Activated CD4-positive, alpha-beta T cell treated with anti-CD3 and anti-CD28 coated beads, Interleukin-2, Interleukin-6, amounts not matched to agents 100 ng/mL and 50 ng/mL, durations not matched to agents 16 hours and 8 hours (primary cell): ENCODE data around the gene RSPH3.
"Not testable (repeated sequence)": the region's sequence is repeated elsewhere in the genome, so short reads cannot be mapped to it uniquely, and the experiment has no call there.

ENCODE experiments used
- DNase-seq: peaks from one replicate; pipeline ENCODE4 v3.0.0-alpha.2; 2020

RSPH3 gene

GRCh38 chr6:159023893-159024292 lies 23.9 kb upstream of the RSPH3 start:
- DNase-seq = peak; percentile 51

DNA sequence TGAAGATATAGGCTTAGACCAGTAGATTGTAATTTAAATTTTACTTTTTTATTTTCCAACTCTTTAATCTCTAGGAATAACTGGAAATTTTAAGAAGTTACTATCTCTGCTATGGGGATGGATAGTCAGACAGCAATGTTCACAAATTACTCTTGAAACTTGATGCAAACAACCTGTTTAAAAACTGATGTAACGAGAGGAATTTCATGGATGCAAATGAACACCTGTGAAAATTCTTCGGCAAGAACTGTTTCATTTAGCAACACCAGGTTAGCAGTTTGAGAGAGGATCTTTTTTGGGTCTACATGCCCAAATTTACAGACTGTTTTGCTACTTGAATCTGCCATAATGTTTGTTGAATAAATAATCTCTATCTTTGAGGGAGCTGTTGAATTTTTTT lies 20.0 kb upstream of the RSPH3 start:
- DNase-seq = no peak

DNA sequence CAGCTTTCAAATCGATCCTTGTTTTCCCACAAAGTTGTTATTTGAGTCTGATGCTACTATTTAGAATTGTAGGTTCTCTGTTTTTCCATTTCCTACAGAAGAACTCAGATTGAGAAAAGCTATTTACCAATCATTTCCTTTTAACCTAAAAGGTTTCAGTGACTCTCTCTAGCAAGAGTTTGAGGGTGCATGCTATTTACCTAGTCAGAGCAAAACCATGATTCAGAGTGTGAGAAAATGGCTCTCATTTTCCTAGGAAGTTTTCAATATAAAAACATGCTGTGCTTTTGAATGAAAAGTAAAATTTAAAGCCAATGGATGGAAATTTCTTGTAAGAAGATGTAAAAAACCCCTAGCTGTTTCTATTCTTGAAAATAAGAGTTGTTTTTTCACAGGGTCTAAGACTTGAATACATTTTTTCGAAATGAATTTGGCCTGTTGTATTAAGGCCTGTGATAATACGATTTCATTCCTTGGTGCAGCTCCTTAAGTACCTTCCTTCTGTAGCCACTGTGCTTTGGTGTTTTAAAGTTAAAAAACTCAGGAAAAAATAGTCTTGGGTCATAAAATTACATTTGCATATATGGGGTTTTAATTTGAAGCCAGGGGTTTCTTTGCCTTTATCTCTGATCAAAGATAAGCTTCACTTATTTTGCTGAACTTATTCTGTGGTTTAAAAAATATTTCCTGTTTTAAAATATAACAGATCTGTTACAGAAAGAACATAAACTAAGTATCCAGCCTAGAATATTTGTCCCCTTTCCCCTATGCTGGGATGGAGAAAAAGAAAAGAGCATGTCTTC lies 18.0 kb upstream of the RSPH3 start:
- DNase-seq = peak; percentile 78

DNA sequence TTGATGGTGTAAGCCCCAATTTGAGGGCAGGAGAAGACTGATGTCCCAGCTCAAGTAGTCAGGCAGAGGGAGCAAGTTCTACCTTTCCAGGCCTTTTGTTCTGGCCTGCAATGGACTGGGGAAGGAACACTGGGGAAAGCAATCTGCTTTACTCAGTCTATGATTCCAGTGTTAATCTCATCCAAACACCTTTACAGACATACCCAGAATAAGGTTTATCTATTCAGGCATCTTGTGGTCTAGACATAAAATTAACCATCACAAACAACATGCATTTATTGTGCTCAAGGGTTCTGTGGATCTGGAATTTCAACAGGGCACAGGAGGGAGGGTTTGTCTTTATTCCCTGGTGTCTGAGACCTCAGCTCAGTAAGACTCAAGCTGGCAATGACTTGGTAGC lies 14.4 kb upstream of the RSPH3 start:
- no peak for DNase-seq

DNA sequence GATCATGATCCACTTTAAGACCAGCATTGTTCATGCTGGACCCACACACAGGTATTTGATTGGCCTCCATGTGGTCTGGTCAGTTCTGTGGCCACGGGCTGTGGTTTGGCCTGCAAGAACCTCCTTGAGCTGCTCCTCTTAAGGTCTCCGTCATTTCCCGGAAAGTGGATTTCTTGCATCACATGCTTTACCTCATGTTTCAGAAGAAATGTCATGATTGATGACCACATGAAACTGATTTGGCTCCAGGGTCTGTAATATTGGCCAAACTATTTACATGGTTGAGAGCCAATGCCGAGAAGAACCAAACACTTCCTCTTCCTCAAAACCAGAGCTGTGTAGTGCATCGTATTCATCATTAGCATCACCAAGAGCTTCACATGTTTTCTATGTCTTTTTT lies 13.2 kb upstream of the RSPH3 start:
- no peak for DNase-seq

DNA sequence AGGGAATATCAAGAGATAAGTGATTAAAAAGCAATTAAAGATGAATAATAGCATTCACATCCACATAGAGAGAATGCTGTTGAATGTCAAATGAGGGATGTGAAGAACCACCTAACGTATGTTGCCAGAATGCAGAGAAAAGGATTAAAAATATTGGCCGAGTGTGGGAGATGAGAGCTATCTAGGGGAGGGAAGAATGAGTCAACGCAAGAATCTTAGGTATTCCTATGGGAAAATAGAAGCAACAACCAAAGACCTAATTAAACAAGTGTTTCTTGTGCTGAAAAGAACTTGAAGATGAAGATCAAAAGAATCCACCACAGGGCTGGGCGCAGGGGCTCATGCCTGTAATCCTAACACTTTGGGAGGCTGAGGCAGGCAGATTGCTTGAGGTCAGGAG lies 12.2 kb upstream of the RSPH3 start:
- DNase-seq = no peak

DNA sequence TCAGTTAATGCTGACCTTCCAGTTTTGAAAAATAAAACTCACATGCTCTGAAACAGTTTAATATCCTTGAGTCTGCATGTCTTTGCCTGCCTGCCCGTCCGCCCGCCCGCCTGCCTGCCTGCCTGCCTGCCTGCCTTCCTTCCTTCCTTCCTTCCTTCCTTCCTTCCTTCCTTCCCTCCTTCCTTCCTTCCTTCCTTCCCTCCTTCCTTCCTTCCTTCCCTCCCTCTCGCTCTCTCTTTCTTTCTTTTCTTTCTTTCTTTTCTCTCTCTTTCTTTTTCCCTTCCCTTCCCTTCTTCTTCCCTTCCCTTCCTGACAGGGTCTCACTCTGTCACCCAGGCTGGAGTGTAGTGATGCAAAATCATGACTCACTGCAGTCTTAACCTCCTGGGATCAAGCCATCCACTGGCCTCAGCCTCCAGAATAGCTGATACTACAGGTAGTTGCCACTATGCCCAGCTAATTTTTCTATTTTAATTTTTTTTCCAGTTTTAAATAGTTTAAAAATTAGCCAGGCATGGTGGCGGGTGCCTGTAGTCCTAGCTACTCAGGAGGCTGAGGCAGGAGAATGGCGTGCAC lies 10.1 kb upstream of the RSPH3 start:
- not testable (repeated sequence) for DNase-seq

DNA sequence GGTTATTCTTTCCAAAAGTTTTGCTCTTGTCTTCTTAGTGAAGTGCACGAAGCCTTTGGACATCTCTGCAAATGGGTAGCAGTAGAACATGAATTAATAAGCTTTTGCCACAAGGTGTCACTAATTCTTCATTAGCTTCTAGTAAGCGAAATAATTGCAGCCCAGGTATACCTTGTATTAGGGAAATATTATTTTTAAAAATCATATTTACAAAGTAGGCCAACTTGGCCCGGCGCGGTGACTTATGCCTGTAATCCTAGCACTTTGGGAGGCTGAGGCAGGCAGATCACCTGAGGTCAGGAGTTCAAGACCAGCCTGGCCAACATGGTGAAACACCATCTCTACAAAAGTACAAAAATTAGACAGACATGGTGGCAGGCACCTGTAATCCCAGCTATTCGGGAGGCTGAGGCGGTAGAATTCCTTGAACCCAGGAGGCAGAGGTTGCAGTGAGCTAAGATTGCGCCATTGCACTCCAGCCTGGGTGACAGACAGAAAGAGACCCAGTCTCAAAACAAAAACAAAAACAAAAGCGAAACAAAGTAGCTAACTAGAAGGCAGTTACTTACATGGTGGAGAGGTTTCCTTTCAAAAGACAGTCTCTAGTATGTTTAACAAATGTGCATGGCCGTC lies 8.8 kb upstream of the RSPH3 start:
- peak; percentile 61 for DNase-seq

GRCh38 chr6:159007510-159007909 lies 7.5 kb upstream of the RSPH3 start:
- no peak for DNase-seq

- no peak for DNase-seq
Measured at GRCh38 chr6:159005436-159005835, 5.4 kb upstream of the RSPH3 start.

- no peak for DNase-seq
Measured at GRCh38 chr6:159004592-159004991, 4.6 kb upstream of the RSPH3 start.

- DNase-seq = no peak
Measured at GRCh38 chr6:159002432-159003155, 2.6 kb upstream of the RSPH3 start.

DNA sequence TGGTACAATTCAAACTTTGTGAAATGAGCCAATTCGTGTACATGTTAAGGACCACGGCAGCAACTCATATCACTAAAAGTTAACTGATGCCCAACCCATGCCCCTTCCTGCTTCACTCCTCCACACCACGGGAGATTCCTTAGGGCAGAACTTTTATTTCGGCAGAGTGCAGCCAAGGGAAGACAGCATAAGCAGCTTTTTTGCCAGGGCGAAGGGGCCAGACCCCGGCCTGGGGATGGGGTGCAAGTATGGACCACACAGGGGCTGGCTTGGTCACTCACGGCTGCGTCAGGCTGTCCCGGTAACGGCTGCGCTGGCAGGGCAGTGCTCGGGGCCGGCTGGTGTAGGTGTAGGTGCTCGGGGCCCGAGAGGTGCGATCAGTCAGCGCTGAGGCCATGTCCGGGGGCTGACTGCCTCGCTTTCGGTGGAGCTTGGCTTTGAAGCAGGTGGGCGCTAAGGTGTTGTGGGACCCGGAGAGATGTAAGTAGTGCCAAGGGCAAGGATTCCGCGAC lies 792 bp downstream of the RSPH3 start:
- no peak for DNase-seq

DNA sequence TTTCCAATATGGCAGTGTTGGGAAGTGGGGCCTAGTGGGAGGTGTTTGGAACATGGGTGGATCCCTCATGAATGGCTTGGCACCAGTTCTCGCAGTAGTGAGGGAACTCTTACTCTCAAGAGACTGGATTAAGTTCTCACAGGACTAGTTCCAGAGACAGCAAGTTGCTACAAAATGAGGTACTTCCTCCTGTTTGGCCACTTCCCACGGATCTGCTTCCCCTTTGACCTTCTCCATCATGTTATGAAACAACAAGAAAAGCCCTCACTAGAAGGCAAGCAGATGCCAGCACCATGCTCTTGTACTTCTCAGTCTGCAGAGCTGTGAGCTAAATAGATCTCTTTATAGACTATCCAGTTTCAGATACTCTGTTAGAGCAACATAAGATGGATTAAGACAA lies 3.1 kb downstream of the RSPH3 start:
- no peak for DNase-seq

GRCh38 chr6:158993639-158994038 lies 6.4 kb downstream of the RSPH3 start:
- DNase-seq = no peak

DNA sequence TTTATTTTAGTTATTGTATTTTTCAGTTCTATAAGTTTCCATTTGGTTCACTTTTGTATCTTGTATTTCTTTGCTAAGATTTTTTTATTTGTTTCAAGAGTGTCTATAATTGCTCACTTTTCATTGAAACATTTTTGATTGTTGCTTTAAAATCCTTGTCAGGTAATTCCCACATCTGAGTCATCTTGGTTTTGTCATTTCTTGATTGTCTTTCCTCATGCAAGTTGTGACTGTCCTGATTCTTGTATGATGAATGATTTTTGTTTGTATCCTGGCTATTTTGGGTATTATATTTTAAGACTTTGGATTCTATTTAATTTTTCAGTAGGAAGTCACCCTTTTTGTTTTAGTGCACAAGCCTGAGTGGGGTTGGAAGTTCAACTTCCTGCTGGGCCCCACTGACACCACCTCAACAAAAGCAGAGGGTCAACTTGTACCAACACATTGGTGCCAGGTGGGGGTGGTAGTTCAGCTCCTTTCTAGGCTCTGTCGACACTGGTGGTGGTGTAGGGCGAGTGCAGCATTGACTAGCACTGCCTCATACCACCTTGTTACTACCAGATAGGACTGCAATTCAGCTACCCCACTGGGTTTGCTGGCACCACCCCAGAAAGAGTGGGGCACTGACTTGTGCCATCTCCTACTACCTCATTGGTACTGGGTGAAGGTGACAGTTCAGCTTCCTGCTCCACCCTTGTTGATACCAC lies 8.8 kb downstream of the RSPH3 start:
- peak; percentile 20 for DNase-seq

DNA sequence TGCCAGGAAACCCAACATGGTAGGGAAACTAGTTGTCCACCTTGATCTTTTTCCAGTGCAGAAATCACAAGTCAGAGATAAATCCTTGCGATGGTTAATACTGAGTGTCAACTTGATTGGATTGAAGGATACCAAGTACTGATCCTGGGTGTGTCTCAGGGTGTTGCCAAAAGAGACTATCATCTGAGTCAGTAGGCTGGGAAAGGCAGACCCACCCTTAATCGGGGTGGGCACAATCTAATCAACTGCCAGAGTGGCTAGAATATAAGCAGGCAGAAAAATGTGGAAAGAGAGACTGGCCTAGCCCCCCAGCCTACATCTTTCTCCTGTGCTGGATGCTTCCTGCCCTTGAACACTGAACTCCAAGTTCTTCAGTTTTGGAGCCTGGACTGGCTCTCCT lies 10.3 kb downstream of the RSPH3 start:
- not testable (repeated sequence) for DNase-seq

- DNase-seq = no peak
Measured at GRCh38 chr6:158988477-158988876, 11.5 kb downstream of the RSPH3 start.

- peak; percentile 40 for DNase-seq
Measured at GRCh38 chr6:158987657-158988056, 12.3 kb downstream of the RSPH3 start.

DNA sequence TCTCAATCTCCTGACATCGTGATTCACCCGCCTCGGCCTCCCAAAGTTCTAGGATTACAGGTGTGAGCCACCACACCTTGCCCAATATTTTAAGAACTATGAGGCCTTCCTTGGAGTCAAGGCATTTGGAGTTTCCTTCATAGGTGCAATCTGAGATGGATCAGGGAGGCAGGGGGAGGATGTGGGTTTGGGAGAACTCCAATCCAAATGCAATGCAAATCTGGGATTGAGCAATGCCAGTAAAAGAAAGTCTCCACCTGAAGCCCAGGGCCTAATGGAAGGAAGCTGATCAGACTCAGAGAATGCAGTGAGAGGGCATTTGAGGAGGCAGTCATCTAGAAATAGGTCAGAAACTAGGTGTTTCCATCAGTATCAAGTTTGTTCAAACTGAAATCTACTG lies 21.2 kb downstream of the RSPH3 start:
- DNase-seq = no peak

- no peak for DNase-seq
Measured at GRCh38 chr6:158977382-158977781, 22.6 kb downstream of the RSPH3 start.
